ENCODE data around the gene UQCR11. TPM values are rescaled to one million over a fixed set of nuclear protein-coding genes. Genes with fewer than 3 reads are reported as not detected.
A peak's percentile ranks its signal among the peaks of the same experiment; 100 is the strongest.

UQCR11 gene
- total and polyA plus RNA-seq, 2 donors (not counting 3 experiments of a cell fraction or from before 2014, with no cell fraction given), result 165 to 210 TPM

DNA sequence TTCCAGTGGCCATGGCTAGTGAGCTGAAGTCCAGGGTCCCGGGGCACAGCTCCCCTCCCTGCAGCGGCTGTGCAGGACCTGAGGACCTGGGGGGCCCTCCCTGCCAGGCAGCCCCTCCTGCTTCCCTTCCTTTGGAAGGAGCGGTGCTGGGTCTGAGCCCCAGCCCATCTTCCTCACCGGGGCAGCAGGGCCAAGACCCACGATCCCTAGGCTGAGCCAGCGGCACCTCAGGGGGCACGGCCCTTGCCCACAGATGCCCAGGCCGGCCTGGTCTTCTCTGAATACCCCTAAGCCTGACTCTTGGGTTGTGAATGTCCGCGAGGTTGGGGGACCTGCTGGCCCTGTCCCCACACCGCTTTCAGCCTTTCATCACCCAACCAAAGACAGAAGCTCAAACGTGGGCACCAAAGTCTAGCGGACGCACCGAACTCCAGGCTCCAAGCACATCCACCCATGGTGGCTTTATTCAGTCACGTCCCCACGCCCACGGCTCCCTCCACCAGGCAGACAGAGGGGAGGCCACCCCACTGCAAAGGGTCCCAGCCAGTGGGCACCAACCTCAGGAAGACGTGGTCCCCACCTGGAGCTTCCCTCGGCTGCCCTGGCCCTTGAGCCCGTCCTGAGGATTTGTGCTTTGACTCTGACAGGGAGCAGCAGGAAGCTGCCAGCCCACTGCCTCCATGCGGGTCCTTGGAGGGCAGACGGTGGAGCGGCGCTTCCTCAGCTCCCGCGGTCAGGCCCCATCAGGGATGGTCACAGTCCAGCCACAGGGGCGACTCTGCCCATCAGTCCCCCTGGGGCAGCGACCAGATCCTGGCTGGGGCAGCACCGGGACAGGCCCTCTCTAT is 28.8 kb downstream of the UQCR11 start:
- BruUV-seq (replicated peaks), result TSS peak; percentile 18
- no peak overlapping the region for H3K27ac ChIP-seq (ENCODE audit: insufficient read depth, low read depth, low read length)
- H3K9ac ChIP-seq (replicated peaks; ENCODE audit: extremely low read depth, insufficient read depth, low read length), result no peak overlapping the region
- intact Hi-C loops (cut with micrococcal nuclease), result no loop called here
- H3K4me1 ChIP-seq (ENCODE audit: control insufficient read depth, extremely low read depth, insufficient read depth, low read length), result no peaks in the 10 kb centered on the region
- H4K20me1 ChIP-seq (replicated peaks; ENCODE audit: control insufficient read depth, extremely low read depth, insufficient read depth, low read length), result no peaks in the 10 kb centered on the region
- ChIA-PET CTCF (no interaction called here), POLR2A (no interaction called here)
- no peaks in the 10 kb centered on the region for H3K27me3 ChIP-seq (ENCODE audit: control insufficient read depth in 2 of 2, insufficient read depth in 2 of 2, low read length in 2 of 2)
- no peak for TF ChIP-seq POLR2AphosphoS5 (IDR thresholded peaks at IDR 0.05; ENCODE audit: insufficient read depth, low read depth, low read length)
- no peak for TF ChIP-seq JUN (IDR thresholded peaks at IDR 0.05; ENCODE audit: borderline replicate concordance, insufficient read depth, insufficient read length, low read depth)
- no peak for TF ChIP-seq MYC (IDR thresholded peaks at IDR 0.05; ENCODE audit: low read depth, low read length)
- no peak for TF ChIP-seq CTCF (IDR thresholded peaks at IDR 0.05; ENCODE audit: extremely low read depth in 1 of 2, insufficient read depth in 1 of 2, low read depth in 1 of 2, low read length in 2 of 2)
- TF ChIP-seq MAX (IDR thresholded peaks at IDR 0.05; ENCODE audit: insufficient read depth, insufficient read length), result no peak
- TF ChIP-seq EZH2 (IDR thresholded peaks at IDR 0.05; ENCODE audit: borderline replicate concordance, low read depth, low read length, severe bottlenecking), result no peak
- no peaks in the 10 kb centered on the region for H3K79me2 ChIP-seq (ENCODE audit: control insufficient read depth, insufficient read depth, low read length)
- no peak overlapping the region for H3K4me2 ChIP-seq (ENCODE audit: insufficient read depth, low read length)
- H2AFZ ChIP-seq (ENCODE audit: low read depth, low read length), result no peak overlapping the region
- no peak overlapping the region for H3K4me3 ChIP-seq (replicated peaks in 1 of 3; ENCODE audit: insufficient read depth in 1 of 3, low read depth in 1 of 3, low read length in 3 of 3)
- no peaks in the 10 kb centered on the region for H3K9me3 ChIP-seq (replicated peaks; ENCODE audit: control insufficient read depth, insufficient read depth, low read length)
- DNase-seq (ENCODE audit: low read depth, low spot score) (no peak), FAIRE-seq (no peak)
- peaks cover 10 to 36% of the 10 kb centered on the region in 2 experiments for H3K36me3 ChIP-seq (ENCODE audit: control insufficient read depth in 2 of 2, extremely low read depth in 1 of 2, insufficient read depth in 2 of 2, low read length in 2 of 2)
- H3K9me1 ChIP-seq (replicated peaks; ENCODE audit: control insufficient read depth, extremely low read depth, insufficient read depth, low read length), result no peaks in the 10 kb centered on the region
- dilution Hi-C loops (cut with MboI; ENCODE audit: extremely low pct_ligation_motif_present, low sequenced_read_pairs), result no loop called here
